ENCODE data around the gene NUP62. TPM values are rescaled to one million over a fixed set of nuclear protein-coding genes. Genes with fewer than 3 reads are reported as not detected.

Gene NUP62
- polyA plus RNA-seq, 1 experiment = 12.4 TPM

GRCh38 chr19:49892716-49893115 is 36.6 kb downstream of the NUP62 start:
- DNase-seq (ENCODE audit: low read depth, low spot score) = no peak
- Histone ChIP-seq H3K27ac (ENCODE audit: low read depth, low read length) (no peak overlapping the region), H3K27me3 (ENCODE audit: control insufficient read depth, insufficient read depth, low read length) (no peaks in the 10 kb centered on the region), H3K9me3 (ENCODE audit: control insufficient read depth, insufficient read depth, low read length) (peaks cover 9% of the 10 kb centered on the region; the same call in 1 of the 2 replicates), H3K4me3 (ENCODE audit: low read depth, low read length) (no peak overlapping the region)
- ChIA-PET CTCF (no interaction called here), POLR2A (no interaction called here)
- no peak for TF ChIP-seq CTCF (IDR thresholded peaks at IDR 0.05; ENCODE audit: low read depth, low read length)

GRCh38 chr19:49891393-49891792 is 37.9 kb downstream of the NUP62 start:
- no peak for DNase-seq (ENCODE audit: low read depth, low spot score)
- ChIA-PET POLR2A (interaction anchor here (1.5 kb wide), 1 partner anchor 14 kb away, joined by 6 read pairs; the partner anchor contains the start of genes AKT1S1 and TBC1D17), CTCF (interaction anchor here (1.2 kb wide), 1 partner anchor 9 kb away, joined by 6 read pairs; no protein-coding TSS in a partner anchor)
- H3K9me3 ChIP-seq (ENCODE audit: control insufficient read depth, insufficient read depth, low read length) = peaks cover 9% of the 10 kb centered on the region; the same call in 1 of the 2 replicates
- no peak overlapping the region for H3K27ac ChIP-seq (ENCODE audit: low read depth, low read length)
- no peaks in the 10 kb centered on the region for H3K27me3 ChIP-seq (ENCODE audit: control insufficient read depth, insufficient read depth, low read length)
- no peak overlapping the region for H3K4me3 ChIP-seq (ENCODE audit: low read depth, low read length)
- TF ChIP-seq CTCF (IDR thresholded peaks at IDR 0.05; ENCODE audit: low read depth, low read length) = no peak

GRCh38 chr19:49890349-49891311 is 38.7 kb downstream of the NUP62 start:
- CTCF ChIA-PET = interaction anchor here (1.2 kb wide), 1 partner anchor 9 kb away, joined by 6 read pairs; no protein-coding TSS in a partner anchor
- POLR2A ChIA-PET = interaction anchor here (1.5 kb wide), 1 partner anchor 13 kb away, joined by 6 read pairs; the partner anchor contains the start of genes AKT1S1 and TBC1D17
- TF ChIP-seq CTCF (IDR thresholded peaks at IDR 0.05; ENCODE audit: low read depth, low read length) = no peak
- DNase-seq (ENCODE audit: low read depth, low spot score) = no peak
- H3K27me3 ChIP-seq (ENCODE audit: control insufficient read depth, insufficient read depth, low read length) = no peaks in the 10 kb centered on the region
- H3K9me3 ChIP-seq (ENCODE audit: control insufficient read depth, insufficient read depth, low read length) = peaks cover 9% of the 10 kb centered on the region; the same call in 1 of the 2 replicates
- peak overlapping the region; percentile 17; the same call in 1 of the 2 replicates for H3K4me3 ChIP-seq (ENCODE audit: low read depth, low read length)
- H3K27ac ChIP-seq (ENCODE audit: low read depth, low read length) = no peak overlapping the region

- ChIA-PET POLR2A (interaction anchor here (0.5 kb wide), 1 partner anchor 25 kb away, joined by 5 read pairs; no protein-coding TSS in a partner anchor), CTCF (interaction anchor here (1.2 kb wide), 1 partner anchor 10 kb away, joined by 6 read pairs; no protein-coding TSS in a partner anchor)
- DNase-seq (ENCODE audit: low read depth, low spot score) = no peak
Measured at GRCh38 chr19:49889687-49890348, 39.5 kb downstream of the NUP62 start.

More at GRCh38 chr19:49889687-49890348, 39.5 kb downstream of the NUP62 start:
- peak; percentile 59 for TF ChIP-seq CTCF (IDR thresholded peaks at IDR 0.05; ENCODE audit: low read depth, low read length)
- peaks cover 9% of the 10 kb centered on the region; the same call in 1 of the 2 replicates for H3K9me3 ChIP-seq (ENCODE audit: control insufficient read depth, insufficient read depth, low read length)
- H3K4me3 ChIP-seq (ENCODE audit: low read depth, low read length) = peak overlapping the region; percentile 17; the same call in 1 of the 2 replicates
- H3K27me3 ChIP-seq (ENCODE audit: control insufficient read depth, insufficient read depth, low read length) = no peaks in the 10 kb centered on the region
- no peak overlapping the region for H3K27ac ChIP-seq (ENCODE audit: low read depth, low read length)
